Measurements from ENCODE around the gene SLCO4A1.

GRCh38 chr20:62666736-62667529 is 24.6 kb downstream of the SLCO4A1 start:
- TF ChIP-seq CTCF (IDR thresholded peaks at IDR 0.05) (no peak), EP300 (IDR thresholded peaks at IDR 0.05) (peak in 1 of 2 donors; percentile 51)
